DND-41 (cell line): Measurements from ENCODE around the gene ARMC9.

Source experiments
- ATAC-seq: fragments of 200-7000 bp; cut with Tn5 transposase; 3 replicates; pipeline ENCODE4 v1.9.1; 2021; ENCODE audit warnings: low read depth; ENCODE audit not compliant: insufficient read depth
- DNase-seq: peaks from one replicate; pipeline ENCODE4 v3.0.0-alpha.2; 2020
- H2AFZ ChIP-seq: 2 replicates; pipeline ENCODE4 v1.6.0; 2012; ENCODE audit warnings: low read depth, low read length
- H3K27ac ChIP-seq: 2 replicates; pipeline ENCODE4 v1.5.1; 2012; ENCODE audit warnings: low read length, inconsistent platforms
- H3K27me3 ChIP-seq: fragments of 200-600 bp; sonication (generic); 2 replicates; pipeline ENCODE4 v1.6.0; 2012; ENCODE audit warnings: low read length, mild to moderate bottlenecking, inconsistent platforms; ENCODE audit not compliant: insufficient read depth, poor library complexity
- H3K36me3 ChIP-seq: 2 replicates; pipeline ENCODE4 v1.5.1; 2012; ENCODE audit warnings: low read length, inconsistent platforms; ENCODE audit not compliant: insufficient read depth
- H3K4me1 ChIP-seq: 2 replicates; pipeline ENCODE4 v1.5.1; 2012; ENCODE audit warnings: mild to moderate bottlenecking, low read length; ENCODE audit not compliant: insufficient read depth
- H3K4me2 ChIP-seq: 2 replicates; pipeline ENCODE4 v1.6.0; 2012; ENCODE audit warnings: mild to moderate bottlenecking, moderate library complexity, low read length, inconsistent platforms; ENCODE audit not compliant: insufficient read depth
- H3K4me3 ChIP-seq, 2 experiments: fragments of 200-600 bp in 1 of 2; shearing (Covaris generic) in 1 of 2; 2 replicates each; pipeline ENCODE4 v1.5.1; 2012 to 2016; ENCODE audit warnings: inconsistent platforms in 2 of 2, low read length in 2 of 2, mild to moderate bottlenecking in 2 of 2, low read depth in 1 of 2, moderate library complexity in 1 of 2
- H3K79me2 ChIP-seq: 2 replicates; pipeline ENCODE4 v1.6.0; 2012; ENCODE audit warnings: low read length, inconsistent platforms; ENCODE audit not compliant: insufficient read depth
- H3K9ac ChIP-seq: 2 replicates; pipeline ENCODE4 v1.6.0; 2012; ENCODE audit warnings: low read depth, mild to moderate bottlenecking, inconsistent platforms, low read length, moderate library complexity
- H3K9me3 ChIP-seq: 2 replicates; pipeline ENCODE4 v1.5.1; 2012; ENCODE audit warnings: low read length, moderate library complexity, mild to moderate bottlenecking, inconsistent platforms; ENCODE audit not compliant: insufficient read depth, severe bottlenecking
- H4K20me1 ChIP-seq: 2 replicates; pipeline ENCODE4 v1.6.0; 2012; ENCODE audit warnings: low read length; ENCODE audit not compliant: insufficient read depth
- CTCF ChIP-seq: IDR thresholded peaks from 2 replicates; pipeline ENCODE4 v1.5.1; 2012; ENCODE audit warnings: borderline replicate concordance, low read length, moderate library complexity, mild to moderate bottlenecking; ENCODE audit not compliant: poor library complexity, severe bottlenecking; ENCODE audit errors: extremely low read depth
- EZH2 ChIP-seq: IDR thresholded peaks from 3 replicates; pipeline ENCODE4 v1.6.1; 2012; ENCODE audit warnings: borderline replicate concordance, low read depth, mild to moderate bottlenecking, moderate library complexity, low read length, inconsistent platforms; ENCODE audit not compliant: severe bottlenecking

Gene ARMC9

GRCh38 chr2:231367178-231367577 lies 168.7 kb downstream of the ARMC9 start:
- no peak for ATAC-seq

GRCh38 chr2:231369580-231370428 lies 171.4 kb downstream of the ARMC9 start:
- Histone ChIP-seq H3K36me3 (no peaks in the 10 kb centered on the region), H2AFZ (no peak overlapping the region), H3K27me3 (no peaks in the 10 kb centered on the region), H4K20me1 (no peaks in the 10 kb centered on the region), H3K4me2 (no peak overlapping the region), H3K4me3 (no peak overlapping the region), H3K27ac (no peak overlapping the region), H3K4me1 (no peaks in the 10 kb centered on the region), H3K9me3 (no peaks in the 10 kb centered on the region), H3K9ac (no peak overlapping the region), H3K79me2 (no peaks in the 10 kb centered on the region)
- no peak for DNase-seq
- ATAC-seq, result no peak
- TF ChIP-seq EZH2 (no peak), CTCF (no peak)

More at GRCh38 chr2:231367178-231367577, 168.7 kb downstream of the ARMC9 start:
- Histone ChIP-seq H3K27me3 (no peaks in the 10 kb centered on the region), H3K4me1 (no peaks in the 10 kb centered on the region), H3K9me3 (no peaks in the 10 kb centered on the region), H3K79me2 (no peaks in the 10 kb centered on the region), H3K4me2 (no peak overlapping the region), H2AFZ (no peak overlapping the region), H3K9ac (no peak overlapping the region), H4K20me1 (no peaks in the 10 kb centered on the region), H3K4me3 (no peak overlapping the region), H3K36me3 (no peaks in the 10 kb centered on the region), H3K27ac (no peak overlapping the region)
- no peak for DNase-seq
- no peak for TF ChIP-seq EZH2
- TF ChIP-seq CTCF, result no peak

GRCh38 chr2:231370429-231370748 lies 172.0 kb downstream of the ARMC9 start:
- H3K9ac ChIP-seq, result no peak overlapping the region

More at GRCh38 chr2:231370429-231370748, 172.0 kb downstream of the ARMC9 start:
- H2AFZ ChIP-seq, result no peak overlapping the region
- no peaks in the 10 kb centered on the region for H3K79me2 ChIP-seq
- ATAC-seq (no peak), DNase-seq (no peak)
- TF ChIP-seq CTCF, result no peak
- no peak for TF ChIP-seq EZH2
- H3K27ac ChIP-seq, result no peak overlapping the region
- no peak overlapping the region for H3K4me3 ChIP-seq
- no peak overlapping the region for H3K4me2 ChIP-seq
- H3K36me3 ChIP-seq, result no peaks in the 10 kb centered on the region
- no peaks in the 10 kb centered on the region for H4K20me1 ChIP-seq
- H3K4me1 ChIP-seq, result no peaks in the 10 kb centered on the region
- no peaks in the 10 kb centered on the region for H3K9me3 ChIP-seq
- H3K27me3 ChIP-seq, result no peaks in the 10 kb centered on the region
